Measurements from ENCODE around the gene ARHGAP33.
A peak's percentile ranks its signal among the peaks of the same experiment; 100 is the strongest.

Gene ARHGAP33, protein sequence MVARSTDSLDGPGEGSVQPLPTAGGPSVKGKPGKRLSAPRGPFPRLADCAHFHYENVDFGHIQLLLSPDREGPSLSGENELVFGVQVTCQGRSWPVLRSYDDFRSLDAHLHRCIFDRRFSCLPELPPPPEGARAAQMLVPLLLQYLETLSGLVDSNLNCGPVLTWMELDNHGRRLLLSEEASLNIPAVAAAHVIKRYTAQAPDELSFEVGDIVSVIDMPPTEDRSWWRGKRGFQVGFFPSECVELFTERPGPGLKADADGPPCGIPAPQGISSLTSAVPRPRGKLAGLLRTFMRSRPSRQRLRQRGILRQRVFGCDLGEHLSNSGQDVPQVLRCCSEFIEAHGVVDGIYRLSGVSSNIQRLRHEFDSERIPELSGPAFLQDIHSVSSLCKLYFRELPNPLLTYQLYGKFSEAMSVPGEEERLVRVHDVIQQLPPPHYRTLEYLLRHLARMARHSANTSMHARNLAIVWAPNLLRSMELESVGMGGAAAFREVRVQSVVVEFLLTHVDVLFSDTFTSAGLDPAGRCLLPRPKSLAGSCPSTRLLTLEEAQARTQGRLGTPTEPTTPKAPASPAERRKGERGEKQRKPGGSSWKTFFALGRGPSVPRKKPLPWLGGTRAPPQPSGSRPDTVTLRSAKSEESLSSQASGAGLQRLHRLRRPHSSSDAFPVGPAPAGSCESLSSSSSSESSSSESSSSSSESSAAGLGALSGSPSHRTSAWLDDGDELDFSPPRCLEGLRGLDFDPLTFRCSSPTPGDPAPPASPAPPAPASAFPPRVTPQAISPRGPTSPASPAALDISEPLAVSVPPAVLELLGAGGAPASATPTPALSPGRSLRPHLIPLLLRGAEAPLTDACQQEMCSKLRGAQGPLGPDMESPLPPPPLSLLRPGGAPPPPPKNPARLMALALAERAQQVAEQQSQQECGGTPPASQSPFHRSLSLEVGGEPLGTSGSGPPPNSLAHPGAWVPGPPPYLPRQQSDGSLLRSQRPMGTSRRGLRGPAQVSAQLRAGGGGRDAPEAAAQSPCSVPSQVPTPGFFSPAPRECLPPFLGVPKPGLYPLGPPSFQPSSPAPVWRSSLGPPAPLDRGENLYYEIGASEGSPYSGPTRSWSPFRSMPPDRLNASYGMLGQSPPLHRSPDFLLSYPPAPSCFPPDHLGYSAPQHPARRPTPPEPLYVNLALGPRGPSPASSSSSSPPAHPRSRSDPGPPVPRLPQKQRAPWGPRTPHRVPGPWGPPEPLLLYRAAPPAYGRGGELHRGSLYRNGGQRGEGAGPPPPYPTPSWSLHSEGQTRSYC
- total RNA-seq, result 5.0 to 12.3 reads per million in 2 donors

DNA sequence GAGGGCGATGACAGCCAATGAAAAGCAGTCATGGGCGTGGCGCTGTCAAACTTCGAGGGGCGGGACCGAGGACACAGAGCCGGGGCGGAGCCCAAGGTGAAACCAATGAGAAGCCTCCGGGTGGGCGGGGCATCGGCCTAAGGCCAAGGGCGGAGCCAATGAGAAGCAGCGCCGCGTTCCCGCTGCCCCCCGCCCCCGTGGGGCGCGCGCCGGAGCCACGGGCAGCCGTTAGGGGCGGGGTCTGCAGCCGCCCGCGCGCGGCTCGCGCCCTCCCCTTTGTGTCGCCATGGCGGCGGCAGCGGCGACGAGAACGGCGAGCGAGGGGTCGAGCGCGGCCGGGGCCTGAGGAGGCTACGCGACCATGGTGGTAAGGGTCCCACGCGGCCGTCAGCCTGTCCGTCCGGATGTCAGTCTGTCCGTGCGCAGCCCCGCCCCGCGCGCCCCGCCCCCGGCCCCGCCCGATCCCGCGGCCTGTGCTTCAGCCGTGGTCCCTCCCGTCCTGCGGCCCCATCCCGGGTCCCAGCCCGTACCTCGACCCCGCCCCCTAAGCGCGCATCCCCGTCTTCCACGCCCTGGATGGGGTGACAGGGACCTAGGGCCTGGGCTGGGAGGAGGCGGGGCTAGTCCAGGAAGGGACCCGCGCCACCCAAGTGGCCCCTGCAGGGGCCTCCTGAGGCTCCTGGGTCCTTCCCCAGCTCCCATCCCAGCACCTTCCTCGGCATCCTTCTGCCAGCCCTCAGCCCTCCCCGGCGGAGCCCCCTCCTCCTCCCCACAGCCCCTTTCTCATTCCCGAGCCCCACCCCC is at the start of gene ARHGAP33:
TSS of gene ARHGAP33 (plus strand) at position 267 of the 804 bp plus-strand sequence. CDS start at position 362, 95 bp downstream.
- DNase-seq, result peak; percentile 98

DNA sequence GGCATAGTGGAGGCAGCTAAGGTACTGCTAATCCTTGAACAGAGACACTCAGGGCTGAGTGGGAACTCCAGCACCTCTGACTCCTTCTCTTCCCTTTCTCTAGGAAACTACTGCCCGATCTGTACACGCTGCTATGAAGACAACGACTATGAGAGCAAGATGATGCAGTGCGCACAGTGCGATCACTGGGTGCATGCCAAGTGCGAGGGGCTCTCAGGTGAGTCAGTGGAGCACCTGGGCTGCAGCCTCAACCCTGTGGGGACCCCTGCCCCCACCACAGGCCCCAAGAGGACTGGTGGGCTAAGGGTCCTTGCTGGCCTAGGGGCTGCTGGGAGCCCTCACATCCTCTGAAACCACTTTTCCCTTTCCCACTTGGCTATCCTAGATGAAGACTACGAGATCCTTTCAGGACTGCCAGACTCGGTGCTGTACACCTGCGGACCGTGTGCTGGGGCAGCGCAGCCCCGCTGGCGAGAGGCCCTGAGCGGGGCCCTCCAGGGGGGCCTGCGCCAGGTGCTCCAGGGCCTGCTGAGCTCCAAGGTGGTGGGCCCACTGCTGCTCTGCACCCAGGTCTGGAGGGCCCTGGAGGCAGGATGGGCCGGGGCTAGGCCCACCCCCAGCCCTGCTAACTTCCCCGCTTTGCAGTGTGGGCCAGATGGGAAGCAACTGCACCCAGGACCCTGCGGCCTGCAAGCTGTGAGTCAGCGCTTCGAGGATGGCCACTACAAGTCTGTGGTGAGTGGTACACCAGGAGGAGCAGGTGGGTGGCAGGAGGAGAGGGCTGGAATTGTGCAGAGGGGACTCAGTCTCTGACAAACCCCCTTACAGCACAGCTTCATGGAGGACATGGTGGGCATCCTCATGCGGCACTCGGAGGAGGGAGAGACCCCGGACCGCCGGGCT is 48.1 kb upstream of the ARHGAP33 start:
- no peak for DNase-seq

DNA sequence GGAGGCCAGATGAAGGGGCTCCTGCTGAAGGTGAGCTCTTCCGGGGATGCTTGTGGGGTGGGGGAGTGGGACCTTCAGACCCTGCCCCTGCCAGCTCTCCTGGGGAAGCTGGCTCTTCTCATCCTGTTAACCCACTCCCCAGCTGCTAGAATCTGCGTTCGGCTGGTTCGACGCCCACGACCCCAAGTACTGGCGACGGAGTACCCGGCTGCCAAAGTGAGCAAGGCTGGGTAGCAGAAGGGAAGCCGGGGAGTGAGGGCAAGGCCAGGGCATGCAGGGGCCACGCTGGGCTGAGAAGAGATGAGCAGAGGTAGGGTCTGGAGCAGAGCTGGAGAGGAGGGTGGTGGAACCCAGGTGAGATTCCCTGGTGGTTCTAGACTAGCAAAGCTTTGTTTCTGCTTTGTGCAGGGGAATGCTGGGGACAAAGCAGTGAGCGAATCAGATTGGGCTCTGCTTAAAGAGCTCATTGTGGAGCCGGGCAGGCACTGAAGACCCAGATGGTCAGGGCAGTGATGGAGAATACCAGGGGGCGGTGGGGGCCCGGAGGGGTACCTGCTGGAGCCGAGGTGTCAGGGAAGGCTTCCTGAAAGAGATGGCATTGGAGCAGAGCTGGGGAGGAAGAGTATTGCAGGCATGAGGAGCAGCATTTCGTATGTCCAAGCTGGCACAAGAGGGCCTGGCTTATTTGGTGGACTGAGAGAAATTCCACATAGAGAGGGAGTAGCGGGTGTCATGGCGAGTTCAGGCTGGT is 47.2 kb upstream of the ARHGAP33 start:
- DNase-seq, result no peak

DNA sequence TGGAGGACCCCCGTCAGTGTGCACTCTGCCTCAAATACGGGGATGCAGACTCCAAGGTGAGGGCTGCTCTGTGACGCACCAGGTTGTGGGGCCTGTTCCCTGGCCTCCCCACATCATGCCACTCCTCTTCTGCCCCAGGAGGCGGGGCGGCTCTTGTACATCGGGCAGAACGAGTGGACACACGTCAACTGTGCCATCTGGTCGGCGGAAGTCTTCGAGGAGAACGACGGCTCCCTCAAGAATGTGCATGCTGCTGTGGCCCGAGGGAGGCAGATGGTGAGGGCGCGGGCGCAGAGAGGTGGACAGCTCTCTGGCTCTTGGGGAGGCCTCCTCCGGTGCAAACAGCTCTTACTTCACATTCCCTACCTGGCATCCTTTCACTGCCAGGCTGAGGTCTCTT is 46.3 kb upstream of the ARHGAP33 start:
- no peak for DNase-seq

DNA sequence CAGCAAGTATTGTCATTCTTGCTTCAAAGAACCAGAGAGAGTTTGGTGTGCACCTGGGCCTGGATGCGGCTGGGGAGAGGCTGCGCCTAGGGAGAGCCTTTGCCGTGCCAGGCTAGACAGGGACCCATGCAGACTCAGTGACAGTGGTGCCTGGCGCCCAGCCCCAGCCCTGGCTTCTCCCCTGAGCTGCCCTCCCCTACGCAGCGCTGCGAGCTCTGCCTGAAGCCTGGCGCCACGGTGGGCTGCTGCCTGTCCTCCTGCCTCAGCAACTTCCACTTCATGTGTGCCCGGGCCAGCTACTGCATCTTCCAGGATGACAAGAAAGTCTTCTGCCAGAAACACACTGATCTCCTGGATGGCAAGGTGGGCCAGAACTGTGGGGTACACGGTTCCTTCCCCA is 45.6 kb upstream of the ARHGAP33 start:
- DNase-seq, result no peak

DNA sequence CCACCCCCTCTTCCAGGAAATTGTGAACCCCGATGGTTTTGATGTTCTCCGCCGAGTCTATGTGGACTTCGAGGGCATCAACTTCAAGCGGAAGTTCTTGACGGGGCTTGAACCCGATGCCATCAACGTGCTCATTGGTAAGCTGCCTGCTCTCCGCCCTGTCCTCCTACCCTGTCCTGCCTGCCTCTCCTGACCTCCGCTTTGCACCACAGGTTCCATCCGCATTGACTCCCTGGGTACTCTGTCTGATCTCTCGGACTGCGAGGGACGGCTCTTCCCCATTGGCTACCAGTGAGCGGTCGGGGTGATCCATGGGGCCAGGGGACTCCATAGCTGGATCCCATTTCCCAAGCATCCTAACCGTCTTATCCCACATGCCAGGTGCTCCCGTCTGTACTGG is 45.0 kb upstream of the ARHGAP33 start:
- no peak for DNase-seq

DNA sequence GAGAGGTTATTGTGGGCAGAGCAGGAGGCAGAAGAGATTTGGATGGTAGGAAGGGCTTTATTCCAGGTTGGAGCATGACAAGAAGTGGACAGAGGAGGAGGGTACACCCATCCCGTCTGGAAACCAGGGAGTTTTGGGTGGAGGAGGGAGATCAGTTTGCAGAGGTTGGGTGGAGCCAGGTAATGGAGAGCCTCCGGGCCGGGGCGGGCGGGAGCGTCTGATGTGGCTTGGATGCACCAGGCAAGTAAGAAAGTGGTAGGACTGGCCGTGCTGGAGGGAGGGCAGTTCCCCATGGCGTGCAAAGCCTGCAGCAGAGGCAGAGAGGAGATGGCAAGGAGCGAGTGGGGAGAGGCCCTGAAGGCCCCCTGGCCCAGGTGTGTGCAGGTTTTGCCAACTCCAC is 44.0 kb upstream of the ARHGAP33 start:
- DNase-seq, result no peak

DNA sequence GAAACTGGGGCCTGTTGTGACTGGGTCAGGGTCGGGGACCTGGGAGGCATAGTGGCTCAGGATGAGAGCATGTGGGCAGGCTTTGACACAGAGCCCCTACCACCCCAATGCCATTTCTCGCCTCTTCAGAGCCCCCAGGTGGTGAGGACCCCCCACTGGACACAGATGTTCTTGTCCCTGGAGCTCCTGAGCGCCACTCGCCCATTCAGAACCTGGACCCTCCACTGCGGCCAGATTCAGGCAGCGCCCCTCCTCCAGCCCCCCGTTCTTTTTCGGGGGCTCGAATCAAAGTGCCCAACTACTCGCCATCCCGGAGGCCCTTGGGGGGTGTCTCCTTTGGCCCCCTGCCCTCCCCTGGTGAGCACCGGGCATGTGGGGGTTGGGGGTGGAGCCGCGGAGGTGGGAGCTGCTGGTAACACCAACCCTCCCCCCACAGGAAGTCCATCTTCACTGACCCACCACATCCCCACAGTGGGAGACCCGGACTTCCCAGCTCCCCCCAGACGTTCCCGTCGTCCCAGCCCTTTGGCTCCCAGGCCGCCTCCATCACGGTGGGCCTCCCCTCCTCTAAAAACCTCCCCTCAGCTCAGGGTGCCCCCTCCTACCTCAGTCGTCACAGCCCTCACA is 43.5 kb upstream of the ARHGAP33 start:
- no peak for DNase-seq

DNA sequence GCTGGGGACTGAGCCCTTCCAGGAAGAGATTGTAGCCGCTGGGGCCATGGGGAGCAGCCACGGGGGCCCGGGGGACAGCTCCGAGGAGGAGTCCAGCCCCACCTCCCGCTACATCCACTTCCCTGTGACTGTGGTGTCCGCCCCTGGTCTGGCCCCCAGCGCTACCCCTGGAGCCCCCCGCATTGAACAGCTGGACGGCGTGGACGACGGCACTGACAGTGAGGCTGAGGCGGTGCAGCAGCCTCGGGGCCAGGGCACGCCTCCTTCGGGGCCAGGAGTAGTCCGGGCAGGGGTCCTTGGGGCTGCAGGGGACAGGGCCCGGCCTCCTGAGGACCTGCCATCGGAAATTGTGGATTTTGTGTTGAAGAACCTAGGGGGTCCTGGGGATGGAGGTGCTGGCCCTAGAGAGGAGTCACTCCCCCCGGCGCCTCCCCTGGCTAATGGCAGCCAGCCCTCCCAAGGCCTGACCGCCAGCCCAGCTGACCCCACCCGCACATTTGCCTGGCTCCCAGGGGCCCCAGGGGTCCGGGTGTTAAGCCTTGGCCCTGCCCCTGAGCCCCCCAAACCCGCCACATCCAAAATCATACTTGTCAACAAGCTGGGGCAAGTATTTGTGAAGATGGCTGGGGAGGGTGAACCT is 42.7 kb upstream of the ARHGAP33 start:
- DNase-seq, result no peak

DNA sequence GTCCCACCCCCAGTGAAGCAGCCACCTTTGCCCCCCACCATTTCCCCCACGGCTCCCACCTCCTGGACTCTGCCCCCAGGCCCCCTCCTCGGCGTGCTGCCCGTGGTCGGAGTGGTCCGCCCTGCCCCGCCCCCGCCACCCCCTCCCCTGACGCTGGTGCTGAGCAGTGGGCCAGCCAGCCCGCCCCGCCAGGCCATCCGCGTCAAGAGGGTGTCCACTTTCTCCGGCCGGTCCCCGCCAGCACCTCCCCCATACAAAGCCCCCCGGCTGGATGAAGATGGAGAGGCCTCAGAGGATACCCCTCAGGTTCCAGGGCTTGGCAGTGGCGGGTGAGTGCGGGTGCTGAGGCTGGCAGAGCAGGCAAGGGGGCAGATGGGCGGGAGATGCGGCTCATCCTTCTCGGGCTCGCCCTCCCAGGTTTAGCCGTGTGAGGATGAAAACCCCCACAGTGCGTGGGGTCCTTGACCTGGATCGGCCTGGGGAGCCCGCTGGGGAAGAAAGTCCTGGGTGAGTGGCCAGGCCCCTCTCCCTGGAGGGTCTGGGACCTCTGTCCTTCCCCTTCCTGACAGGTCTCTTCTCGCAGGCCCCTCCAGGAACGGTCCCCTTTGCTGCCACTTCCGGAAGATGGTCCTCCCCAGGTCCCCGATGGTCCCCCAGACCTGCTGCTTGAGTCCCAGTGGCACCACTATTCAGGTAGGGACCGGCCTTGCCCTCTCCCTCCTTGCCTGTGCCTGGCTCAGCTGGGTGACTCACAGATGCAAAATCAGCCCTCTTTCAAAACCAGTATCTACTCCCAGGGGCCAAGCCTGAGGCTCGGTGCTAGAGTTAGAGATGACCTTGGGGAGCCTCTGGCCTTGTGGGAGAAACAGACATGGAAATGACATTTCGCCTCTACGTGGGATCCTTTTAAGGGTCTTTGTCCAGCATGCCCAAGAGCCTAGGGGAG is 41.9 kb upstream of the ARHGAP33 start:
- DNase-seq, result no peak

DNA sequence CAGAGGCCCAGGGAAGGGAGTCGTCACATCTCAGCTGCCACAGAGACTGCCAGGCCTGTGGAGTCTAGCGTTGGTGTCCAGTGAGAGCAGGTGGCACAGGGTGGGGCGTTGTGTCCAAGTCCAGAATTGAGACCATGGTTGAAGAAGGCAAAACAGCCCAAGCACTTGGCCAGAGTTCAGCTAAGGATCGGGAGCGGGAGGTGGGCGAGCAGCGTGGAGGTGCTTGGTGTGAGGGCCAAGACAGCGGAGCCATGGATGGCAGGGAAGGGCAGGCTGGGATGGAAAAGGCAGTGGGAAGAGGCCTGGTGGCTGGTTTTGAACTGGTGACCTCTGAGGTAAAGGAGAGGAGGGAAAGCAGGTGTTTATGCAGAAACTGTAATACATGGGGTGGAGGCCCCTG is 41.1 kb upstream of the ARHGAP33 start:
- no peak for DNase-seq

DNA sequence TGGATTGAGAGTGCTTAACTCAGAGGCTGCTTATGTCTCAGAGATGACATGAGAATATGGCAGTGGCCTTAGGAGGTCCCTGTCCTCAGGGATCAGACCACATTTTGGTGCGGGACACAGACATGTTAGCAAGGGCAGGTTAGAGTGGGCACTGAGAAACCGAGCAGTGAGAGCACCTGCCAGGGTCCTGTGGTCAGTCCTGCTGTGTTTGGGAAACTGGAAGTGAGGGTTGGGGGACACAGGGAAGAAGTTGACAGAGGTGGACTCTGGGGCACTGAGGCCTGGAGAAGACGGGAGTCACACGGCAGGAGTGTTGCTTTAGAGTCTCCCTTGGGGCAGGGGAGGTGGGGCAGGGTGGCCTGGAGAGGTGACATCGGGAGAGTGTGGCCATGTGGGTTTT is 40.5 kb upstream of the ARHGAP33 start:
- DNase-seq, result no peak

DNA sequence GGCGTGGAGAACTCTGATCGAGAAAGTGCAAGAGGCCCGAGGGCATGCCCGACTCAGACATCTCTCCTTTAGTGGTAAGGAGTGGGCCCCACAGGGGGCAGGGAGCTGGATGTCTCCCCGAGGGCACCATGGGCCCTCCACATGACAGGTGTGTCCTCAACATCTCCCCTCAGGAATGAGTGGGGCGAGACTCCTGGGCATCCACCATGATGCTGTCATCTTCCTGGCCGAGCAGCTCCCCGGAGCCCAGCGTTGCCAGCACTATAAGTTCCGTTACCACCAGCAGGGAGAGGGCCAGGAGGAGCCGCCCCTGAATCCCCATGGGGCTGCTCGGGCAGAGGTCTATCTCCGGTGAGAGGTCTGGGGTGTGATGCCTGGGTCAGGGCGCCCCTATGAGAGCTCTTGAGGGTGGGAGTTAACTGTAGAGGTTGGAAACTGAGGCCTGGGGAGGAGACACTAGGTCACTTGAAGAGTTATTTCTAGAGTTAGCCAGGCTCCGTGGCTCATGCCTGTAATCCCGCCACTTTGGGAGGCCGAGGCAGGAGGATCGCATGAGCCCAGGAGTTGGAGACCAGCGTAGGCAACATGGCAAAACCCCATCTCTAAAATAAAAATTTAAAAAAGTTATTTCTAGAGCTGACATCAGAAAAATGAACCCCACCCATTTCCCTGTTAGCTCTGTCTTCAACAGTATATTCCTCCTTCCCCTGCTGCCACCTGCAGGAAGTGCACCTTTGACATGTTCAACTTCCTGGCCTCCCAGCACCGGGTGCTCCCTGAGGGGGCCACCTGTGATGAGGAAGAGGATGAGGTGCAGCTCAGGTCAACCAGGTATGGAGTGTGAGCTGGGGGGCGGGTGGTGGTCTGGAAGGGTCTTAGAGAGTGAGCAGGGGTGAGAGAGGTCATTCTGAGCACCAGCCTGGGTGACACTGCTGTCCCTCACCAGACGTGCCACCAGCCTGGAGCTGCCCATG is 38.2 kb upstream of the ARHGAP33 start:
- DNase-seq, result no peak

DNA sequence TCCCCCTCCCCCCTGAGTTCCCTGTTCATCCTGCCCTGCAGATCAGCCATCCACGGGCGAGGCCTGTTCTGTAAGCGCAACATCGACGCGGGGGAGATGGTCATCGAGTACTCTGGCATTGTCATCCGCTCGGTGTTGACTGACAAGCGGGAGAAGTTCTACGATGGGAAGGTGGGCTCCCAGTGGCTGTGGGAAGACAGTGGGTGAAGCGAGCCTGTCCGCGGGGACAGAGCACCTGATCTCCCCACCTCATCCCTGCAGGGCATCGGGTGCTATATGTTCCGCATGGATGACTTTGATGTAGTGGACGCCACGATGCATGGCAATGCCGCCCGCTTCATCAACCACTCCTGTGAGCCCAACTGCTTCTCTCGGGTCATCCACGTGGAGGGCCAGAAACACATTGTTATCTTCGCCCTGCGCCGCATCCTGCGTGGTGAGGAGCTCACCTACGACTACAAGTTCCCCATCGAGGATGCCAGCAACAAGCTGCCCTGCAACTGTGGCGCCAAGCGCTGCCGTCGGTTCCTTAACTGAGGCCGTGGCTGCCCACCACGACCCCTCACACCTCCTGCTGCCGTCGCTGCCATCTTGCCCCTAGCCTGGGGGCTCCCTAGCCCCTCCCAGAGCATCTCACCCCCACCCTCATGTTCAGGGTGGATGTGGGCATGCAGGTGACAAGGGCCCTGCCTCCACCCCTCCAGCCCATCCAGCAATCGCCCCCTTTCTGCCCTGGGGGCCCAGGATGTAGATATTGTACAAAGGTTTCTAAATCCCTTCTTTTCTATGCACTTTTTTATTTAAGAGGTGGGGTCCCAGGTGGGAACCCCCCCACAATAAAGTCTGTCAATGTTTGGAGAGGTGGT is 37.1 kb upstream of the ARHGAP33 start:
- no peak for DNase-seq

DNA sequence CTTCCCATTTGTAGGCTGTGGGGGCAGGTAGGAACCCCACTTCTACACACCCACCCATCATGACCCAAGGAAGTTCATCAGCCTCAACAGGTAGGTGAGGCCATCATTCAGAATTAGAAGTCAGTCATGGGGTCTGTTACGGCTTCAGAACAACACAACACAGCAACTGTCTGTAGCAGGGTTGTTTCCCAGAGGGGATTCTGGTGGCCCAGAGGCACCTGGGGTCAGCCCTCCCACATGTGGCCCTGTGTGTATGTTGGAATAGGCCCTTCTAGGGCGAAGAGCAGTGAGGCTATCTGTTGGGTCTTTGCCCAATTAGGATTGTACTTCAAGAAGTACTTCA is 36.5 kb upstream of the ARHGAP33 start:
- DNase-seq, result no peak
